ENCODE results near the gene N4BP2L2.

Gene N4BP2L2

DNA sequence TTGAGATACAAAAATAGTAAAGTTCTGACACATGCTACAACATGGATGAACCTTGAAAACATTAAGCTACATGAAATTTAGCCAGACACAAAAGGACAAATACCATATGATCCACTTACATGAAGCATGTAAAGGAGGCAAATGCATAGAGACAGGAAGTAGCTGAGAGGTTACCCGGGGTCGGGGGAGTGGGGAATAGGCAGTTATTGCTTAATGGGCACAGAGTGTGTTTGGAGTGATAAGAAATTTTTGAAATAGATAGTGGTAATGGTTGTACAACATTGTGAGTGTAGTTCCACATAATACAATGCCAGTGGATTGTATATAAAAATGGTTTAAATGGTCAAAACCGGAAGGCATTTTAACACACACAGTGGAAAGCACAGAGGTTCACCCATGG, 115.0 kb downstream of the N4BP2L2 start:
- no peak for DNase-seq

GRCh38 chr13:32419862-32420261, 118.7 kb downstream of the N4BP2L2 start:
- DNase-seq = no peak

- no peak for DNase-seq
Observed at GRCh38 chr13:32417995-32418394, 120.6 kb downstream of the N4BP2L2 start.

- no peak for DNase-seq
Observed at GRCh38 chr13:32415019-32415418, 123.6 kb downstream of the N4BP2L2 start.

- no peak for DNase-seq
Observed at GRCh38 chr13:32414580-32414979, 124.0 kb downstream of the N4BP2L2 start.

GRCh38 chr13:32413284-32413683, 125.3 kb downstream of the N4BP2L2 start:
- no peak for DNase-seq

DNA sequence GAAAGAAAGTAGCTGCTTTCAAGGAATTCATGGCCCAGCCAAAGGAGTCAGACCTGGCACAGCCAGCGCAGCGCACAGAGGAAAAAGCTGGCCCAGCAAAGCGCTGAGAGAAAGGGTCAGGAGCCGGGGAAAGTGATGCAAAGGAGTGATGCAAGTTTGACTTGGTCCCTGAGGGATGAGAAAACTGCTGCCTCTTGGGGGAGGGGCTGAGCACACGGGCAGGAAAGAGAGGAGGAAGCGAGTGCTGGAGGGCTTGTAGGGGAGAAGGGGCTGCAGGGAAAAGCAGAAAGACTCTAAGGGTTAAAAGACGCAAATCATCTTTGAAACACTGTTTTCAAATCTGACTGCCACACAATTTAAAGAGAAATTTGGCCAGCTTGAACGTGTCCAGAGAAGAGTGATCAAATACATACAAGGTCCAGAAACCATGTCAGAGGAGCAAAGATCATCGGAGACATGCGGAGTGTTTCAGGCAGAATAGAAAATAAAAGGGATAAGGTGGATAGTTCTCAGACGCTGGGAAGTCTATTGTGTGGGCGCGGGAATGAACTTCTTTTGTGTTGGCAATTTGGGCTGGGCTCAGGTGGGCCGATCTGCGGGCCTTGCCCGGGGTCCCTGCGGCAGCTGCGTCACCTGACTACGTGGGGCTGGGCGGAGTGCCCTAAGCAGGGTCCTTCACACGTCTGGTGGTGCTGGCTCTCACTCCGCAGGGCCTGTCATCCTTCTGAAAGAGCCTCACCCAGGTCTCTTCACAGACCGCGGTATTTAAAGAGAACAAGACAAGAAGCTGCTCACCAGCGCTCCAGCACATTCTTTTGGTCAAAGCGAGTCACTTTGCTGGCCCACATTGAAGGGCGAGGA, 128.8 kb downstream of the N4BP2L2 start:
- no peak for DNase-seq

- DNase-seq = no peak
Observed at GRCh38 chr13:32409001-32409313, 129.6 kb downstream of the N4BP2L2 start.

DNA sequence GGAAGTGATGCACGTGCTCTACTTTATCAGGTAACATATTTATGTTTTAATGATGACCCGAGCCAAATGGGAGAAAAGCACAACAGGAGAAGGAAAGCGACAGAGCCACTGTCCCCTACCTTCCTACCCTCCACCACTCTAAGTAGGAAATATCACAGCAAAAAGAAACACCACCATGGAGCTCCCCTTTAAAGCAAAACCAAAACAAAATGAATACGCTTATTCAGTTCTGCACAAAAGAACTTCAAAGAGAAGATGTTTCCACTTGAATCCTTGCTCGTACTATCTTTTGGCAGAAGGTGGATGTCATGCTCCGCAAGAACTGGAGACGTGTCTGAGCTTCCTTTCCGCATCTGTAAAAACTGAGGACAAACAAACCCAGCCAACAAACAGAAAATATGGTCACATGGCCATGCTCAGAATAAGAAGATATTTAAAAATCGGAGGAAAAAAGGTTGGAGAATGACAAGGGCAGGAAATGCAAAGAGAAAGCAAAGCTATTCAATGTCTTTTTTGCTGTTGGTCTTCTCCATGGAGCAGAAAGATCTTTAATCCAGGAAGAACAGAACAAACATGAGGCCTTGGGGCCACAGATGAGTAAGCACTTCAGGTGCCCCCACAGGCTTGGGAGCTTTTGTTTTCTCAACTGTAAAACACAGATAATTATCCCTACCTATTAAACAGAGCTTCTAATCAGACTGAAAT, 130.1 kb downstream of the N4BP2L2 start:
- DNase-seq = no peak

DNA sequence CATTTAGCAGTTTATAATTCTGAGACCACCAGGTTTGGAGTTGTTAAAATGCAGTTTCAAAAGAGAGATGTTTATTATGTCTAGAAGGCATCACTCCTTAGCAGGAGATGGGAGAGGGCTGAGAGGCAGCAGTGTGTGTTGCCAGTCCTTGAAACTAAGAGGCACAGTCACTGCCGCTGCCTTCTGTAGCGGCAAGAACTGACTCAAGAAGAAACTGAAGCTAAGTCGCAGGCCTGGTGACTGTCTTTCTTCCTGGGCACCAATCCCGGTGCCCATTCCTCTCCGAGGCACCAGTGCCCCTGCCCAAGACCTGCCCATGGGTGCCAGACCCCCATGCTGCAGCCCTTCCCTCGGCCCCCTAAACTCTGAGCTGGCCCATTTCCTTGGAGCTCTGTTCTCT, 130.7 kb downstream of the N4BP2L2 start:
- DNase-seq = no peak

DNA sequence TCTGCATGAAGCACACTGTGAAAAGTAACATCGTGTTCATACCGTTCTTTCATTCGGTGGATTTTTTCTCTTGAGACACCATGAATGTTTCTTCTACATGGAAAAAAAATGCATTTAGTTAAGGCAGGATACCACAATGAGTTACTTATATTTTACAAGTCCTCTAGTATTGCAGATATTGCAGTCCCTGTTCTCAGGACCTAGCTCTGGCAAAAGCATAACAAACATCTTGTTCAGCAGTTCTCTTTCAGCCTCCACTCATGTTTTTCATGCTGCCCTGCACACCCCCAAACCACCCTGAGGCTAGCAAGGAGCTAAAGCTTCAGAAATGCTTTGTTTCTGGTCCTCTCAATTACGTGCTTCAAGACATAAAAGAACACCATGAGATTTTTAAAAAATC, 135.5 kb downstream of the N4BP2L2 start:
- no peak for DNase-seq

DNA sequence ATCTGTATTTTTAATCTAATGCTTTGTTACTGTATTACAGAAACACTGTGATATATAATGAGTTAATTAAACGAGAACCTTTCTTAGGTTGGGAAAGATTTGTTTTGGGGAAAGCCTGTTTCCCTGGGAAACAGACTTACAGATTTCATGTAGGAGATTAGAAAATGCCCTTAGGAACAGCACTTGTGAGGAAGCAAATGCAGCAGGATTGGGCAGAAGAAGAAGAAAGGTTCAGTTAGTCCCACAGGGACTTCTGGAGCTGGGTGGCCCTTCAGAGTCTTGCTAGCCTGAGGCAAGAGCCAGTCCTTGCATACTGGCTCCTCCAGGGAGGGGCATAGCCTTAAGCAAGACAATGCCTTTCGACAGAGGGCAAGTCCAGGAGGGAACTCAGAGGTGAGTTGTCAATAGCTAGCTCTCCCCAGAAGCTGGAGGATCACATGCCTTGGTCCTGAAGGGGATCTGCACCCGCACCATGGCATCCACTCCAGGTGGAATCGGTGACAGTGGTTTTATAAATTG, 147.4 kb downstream of the N4BP2L2 start:
- DNase-seq = no peak

- DNase-seq = no peak
Observed at GRCh38 chr13:32390484-32390883, 148.1 kb downstream of the N4BP2L2 start.

DNA sequence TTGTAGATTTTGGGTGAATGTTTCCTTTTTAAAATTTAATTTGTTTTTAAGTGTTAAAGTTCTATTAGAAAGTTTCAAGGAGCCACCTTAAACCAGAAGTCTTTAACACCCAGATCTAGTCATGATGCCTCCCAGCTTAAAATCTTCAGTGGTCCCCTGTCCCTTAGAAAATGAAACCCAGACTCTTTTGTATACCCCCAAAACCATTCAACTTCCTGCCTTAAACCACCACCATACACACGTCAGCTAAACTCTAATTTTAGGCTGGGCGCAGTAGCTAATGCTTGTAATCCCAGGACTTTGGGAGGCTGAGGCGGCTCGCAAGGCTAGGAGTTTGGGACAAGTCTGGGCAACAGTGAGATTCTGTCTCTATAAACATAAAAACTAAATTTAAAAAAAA, 148.5 kb downstream of the N4BP2L2 start:
- no peak for DNase-seq

- no peak for DNase-seq
Observed at GRCh38 chr13:32385410-32385809, 153.2 kb downstream of the N4BP2L2 start.

DNA sequence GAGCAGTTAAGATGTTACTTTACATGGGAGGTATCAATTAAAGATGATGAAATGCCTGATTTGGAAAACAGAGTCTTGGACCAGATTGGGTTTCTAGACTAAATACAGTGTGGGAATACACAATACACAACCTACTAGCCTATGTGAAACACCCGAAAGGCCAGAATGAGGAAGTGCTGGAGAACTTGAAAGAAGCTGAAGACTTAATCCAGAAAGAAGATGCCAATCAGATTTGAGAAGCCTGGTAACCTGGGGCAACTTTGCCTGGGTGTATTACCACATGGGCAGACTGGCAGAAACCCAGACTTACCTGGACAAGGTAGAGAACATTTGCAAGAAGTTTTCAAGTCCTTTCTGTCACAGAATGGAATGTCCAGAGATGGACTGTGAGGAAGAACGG, 153.9 kb downstream of the N4BP2L2 start:
- no peak for DNase-seq

DNA sequence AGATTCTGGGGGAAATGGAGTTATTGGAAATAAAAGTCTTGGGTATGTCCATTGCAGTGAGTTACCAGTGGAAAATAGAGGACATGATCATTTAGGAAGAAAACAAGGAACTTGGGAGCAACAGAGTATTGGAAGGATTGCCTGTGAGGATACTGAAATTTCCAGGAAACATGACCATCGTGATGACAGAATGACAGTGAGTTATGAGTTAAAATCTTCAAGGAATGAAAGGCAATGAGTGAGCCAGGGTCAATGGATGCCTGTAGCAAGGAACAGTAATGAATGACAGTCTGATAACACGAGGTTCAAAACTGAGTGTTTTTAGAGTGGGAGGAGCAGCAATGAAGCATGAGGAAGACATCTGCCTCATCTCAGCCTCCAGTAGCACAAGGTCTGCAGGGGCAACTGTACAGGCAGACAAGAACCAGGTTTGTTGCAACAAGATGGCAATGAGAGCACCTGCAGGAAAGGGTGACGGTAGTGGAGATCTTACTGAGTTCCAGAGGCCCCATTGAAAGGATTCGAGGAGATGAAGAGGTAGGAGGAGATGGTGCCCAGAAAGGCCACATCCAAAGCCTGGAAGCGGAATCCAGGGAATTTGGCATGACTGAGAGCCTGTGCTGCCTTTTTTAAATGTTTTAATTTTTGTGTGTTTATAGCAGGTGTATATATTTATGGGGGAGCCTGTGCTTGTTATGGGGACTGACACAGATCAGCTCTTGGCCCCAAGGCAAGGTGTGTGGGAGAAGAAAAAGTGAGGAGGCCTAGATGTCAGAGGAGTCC, 154.6 kb downstream of the N4BP2L2 start:
- no peak for DNase-seq
